Trophoblast cell (in vitro differentiated cells and primary cell): ENCODE results near the gene GRIN1.

Source experiments
- DNase-seq, 2 donors: peaks; one replicate each; pipeline ENCODE4 v3.0.0-alpha.2; 2016
- H2AFZ ChIP-seq: 2 replicates; pipeline ENCODE4 v1.6.1; 2013; ENCODE audit warnings: low read length, moderate library complexity, mild to moderate bottlenecking; ENCODE audit not compliant: insufficient read depth, poor library complexity
- H2AK5ac ChIP-seq: 2 replicates; pipeline ENCODE4 v1.6.1; 2013; ENCODE audit warnings: mild to moderate bottlenecking, low read length
- H2BK120ac ChIP-seq: 2 replicates; pipeline ENCODE4 v1.6.1; 2013; ENCODE audit warnings: low read length, mild to moderate bottlenecking, moderate library complexity; ENCODE audit not compliant: insufficient read depth, poor library complexity
- H2BK12ac ChIP-seq: 2 replicates; pipeline ENCODE4 v1.6.1; 2013; ENCODE audit warnings: mild to moderate bottlenecking, low read length, moderate library complexity
- H2BK5ac ChIP-seq: 2 replicates; pipeline ENCODE4 v1.6.1; 2013; ENCODE audit warnings: low read length, low read depth, moderate library complexity, mild to moderate bottlenecking; ENCODE audit not compliant: poor library complexity
- H3K14ac ChIP-seq: 2 replicates; pipeline ENCODE4 v1.6.1; 2013; ENCODE audit warnings: mild to moderate bottlenecking, low read length
- H3K18ac ChIP-seq: 2 replicates; pipeline ENCODE4 v1.6.1; 2013; ENCODE audit warnings: mild to moderate bottlenecking, low read length
- H3K23ac ChIP-seq: 2 replicates; pipeline ENCODE4 v1.6.1; 2013; ENCODE audit warnings: low read length
- H3K27ac ChIP-seq: 2 replicates; pipeline ENCODE4 v1.5.1; 2013; ENCODE audit warnings: low read depth, mild to moderate bottlenecking, inconsistent platforms, low read length, moderate library complexity
- H3K27me3 ChIP-seq: 2 replicates; pipeline ENCODE4 v1.6.1; 2013; ENCODE audit warnings: inconsistent platforms, mild to moderate bottlenecking, low read length, moderate library complexity; ENCODE audit not compliant: insufficient read depth
- H3K36me3 ChIP-seq, 2 experiments: 1 replicate in 1 of 2; 2 replicates in 1 of 2; pipeline ENCODE4 v1.6.1; 2013; ENCODE audit warnings: low read length in 2 of 2, mild to moderate bottlenecking in 2 of 2, moderate library complexity in 1 of 2; ENCODE audit not compliant: insufficient read depth in 2 of 2, control insufficient read depth in 1 of 2
- H3K4ac ChIP-seq: 2 replicates; pipeline ENCODE4 v1.6.1; 2013; ENCODE audit warnings: low read depth, mild to moderate bottlenecking, low read length, moderate library complexity
- H3K4me1 ChIP-seq, 2 experiments: 1 replicate in 1 of 2; 2 replicates in 1 of 2; pipeline ENCODE4 v1.6.1; 2013; ENCODE audit warnings: low read length in 2 of 2, mild to moderate bottlenecking in 2 of 2, moderate library complexity in 1 of 2; ENCODE audit not compliant: insufficient read depth in 2 of 2, control insufficient read depth in 1 of 2
- H3K4me2 ChIP-seq: 2 replicates; pipeline ENCODE4 v1.6.1; 2013; ENCODE audit warnings: inconsistent platforms, mild to moderate bottlenecking, low read length, moderate library complexity
- H3K4me3 ChIP-seq: 2 replicates; pipeline ENCODE4 v1.5.1; 2013; ENCODE audit warnings: mild to moderate bottlenecking, low read depth, low read length, inconsistent platforms
- H3K79me1 ChIP-seq: one replicate; pipeline ENCODE4 v1.6.1; 2013; ENCODE audit warnings: low read length
- H3K79me2 ChIP-seq: 2 replicates; pipeline ENCODE4 v1.6.1; 2013; ENCODE audit warnings: low read length, mild to moderate bottlenecking; ENCODE audit not compliant: control insufficient read depth, insufficient read depth, poor library complexity
- H3K9ac ChIP-seq: 2 replicates; pipeline ENCODE4 v1.6.1; 2013; ENCODE audit warnings: mild to moderate bottlenecking, low read length
- H3K9me3 ChIP-seq: 2 replicates; pipeline ENCODE4 v1.6.1; 2013; ENCODE audit warnings: low read depth, mild to moderate bottlenecking, control low read depth, inconsistent platforms, low read length; ENCODE audit not compliant: insufficient read depth
- H4K12ac ChIP-seq: 2 replicates; pipeline ENCODE4 v1.6.1; 2013; ENCODE audit warnings: low read depth, mild to moderate bottlenecking, low read length, moderate library complexity
- H4K8ac ChIP-seq: 2 replicates; pipeline ENCODE4 v1.6.1; 2013; ENCODE audit warnings: low read depth, mild to moderate bottlenecking, low read length, moderate library complexity
- H4K91ac ChIP-seq: one replicate; pipeline ENCODE4 v1.6.1; 2013; ENCODE audit warnings: low read depth, mild to moderate bottlenecking, low read length, moderate library complexity
- WGBS: extraction: QIAGEN DNeasy Blood & Tissue Kit; methylation state at CpG from one replicate; pipeline ENCODE4 v1.1.7; 2013; ENCODE audit warnings: missing lambda C conversion rate; ENCODE audit not compliant: insufficient read length, insufficient coverage; ENCODE audit errors: extremely low coverage; 5-methylcytosine and 5-hydroxymethylcytosine counted together

Gene GRIN1

DNA sequence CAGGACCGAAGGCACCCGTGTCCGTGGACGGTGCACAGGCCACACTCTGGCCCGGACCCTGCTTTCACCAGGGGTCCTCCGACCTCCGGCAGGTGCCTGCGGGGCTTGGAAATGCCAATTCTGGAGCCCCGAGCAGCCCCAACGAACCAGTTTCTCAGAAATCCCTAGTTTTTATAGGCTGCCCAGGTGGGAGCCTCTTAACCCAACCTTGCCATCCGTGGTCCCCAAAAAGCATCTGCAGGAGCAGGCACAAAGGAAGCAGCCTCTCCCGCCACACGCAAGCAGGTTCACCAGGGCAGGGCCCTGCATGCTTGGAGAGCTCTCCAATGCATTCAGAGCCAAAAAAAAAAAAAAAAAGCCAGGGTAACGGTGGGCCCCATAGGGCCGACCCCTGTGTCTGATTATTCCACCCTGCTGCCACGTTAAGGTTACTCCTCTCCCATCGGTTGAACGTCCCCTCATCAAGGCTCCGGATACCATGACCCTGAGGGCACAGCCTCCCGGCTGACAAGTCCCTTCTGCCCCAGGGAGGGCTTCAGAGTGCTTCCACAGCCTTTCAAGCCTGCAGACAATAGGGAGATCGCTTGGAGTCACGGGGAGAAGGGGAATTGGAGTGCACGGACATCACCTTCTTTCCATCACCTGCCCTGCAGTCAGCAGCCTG is 62.4 kb downstream of the GRIN1 start:
- Histone ChIP-seq H3K4me1 (peaks cover 21 to 43% of the 10 kb centered on the region in 2 experiments), H3K23ac (no peak overlapping the region), H3K79me2 (peaks cover 17% of the 10 kb centered on the region), H3K27me3 (no peaks in the 10 kb centered on the region), H4K12ac (peak overlapping the region; percentile 91), H2AFZ (peak overlapping the region; percentile 89), H3K79me1 (peaks cover 7% of the 10 kb centered on the region), H3K4ac (peak overlapping the region; percentile 85), H4K8ac (peak overlapping the region; percentile 98), H4K91ac (peak overlapping the region; percentile 89), H3K4me2 (peak overlapping the region; percentile 93), H3K36me3 (no peaks in the 10 kb centered on the region), H3K14ac (peak overlapping the region; percentile 97), H3K4me3 (peak overlapping the region; percentile 85), H2BK12ac (no peak overlapping the region), H3K9ac (peak overlapping the region; percentile 91), H3K18ac (peak overlapping the region; percentile 98), H2AK5ac (peak overlapping the region; percentile 96), H3K9me3 (no peaks in the 10 kb centered on the region), H2BK120ac (peak overlapping the region; percentile 70), H2BK5ac (peak overlapping the region; percentile 73), H3K27ac (peak overlapping the region; percentile 39)
- no peak for DNase-seq
- no CpG with 5 or more reads among the region's 23 CpGs for WGBS

DNA sequence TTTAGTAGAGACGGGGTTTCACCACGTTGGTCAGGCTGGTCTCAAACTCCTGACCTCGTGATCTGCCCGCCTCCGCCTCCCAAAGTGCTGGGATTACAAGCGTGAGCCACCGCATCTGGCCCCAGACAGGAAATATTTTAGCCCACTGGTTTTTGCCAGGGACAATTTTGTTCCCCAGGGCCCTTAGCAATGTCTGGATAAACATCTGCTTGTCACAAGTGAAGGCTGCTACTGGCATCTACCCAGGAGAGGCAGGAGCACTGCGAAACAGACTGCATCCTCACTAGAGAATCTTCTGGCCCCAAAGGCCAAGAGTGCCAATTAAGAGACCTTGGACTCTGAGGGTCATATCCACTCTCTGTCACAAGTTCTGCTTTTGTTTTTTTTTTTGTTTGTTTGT is 64.0 kb downstream of the GRIN1 start:
- Histone ChIP-seq H3K79me2 (peaks cover 18% of the 10 kb centered on the region), H2BK5ac (no peak overlapping the region), H3K4me1 (peaks cover 25 to 37% of the 10 kb centered on the region in 2 experiments), H2AFZ (no peak overlapping the region), H3K23ac (no peak overlapping the region), H2BK12ac (no peak overlapping the region), H3K27me3 (no peaks in the 10 kb centered on the region), H2BK120ac (no peak overlapping the region), H3K18ac (no peak overlapping the region), H4K91ac (no peak overlapping the region), H3K4me2 (no peak overlapping the region), H4K12ac (no peak overlapping the region), H3K36me3 (peaks cover 2 to 5% of the 10 kb centered on the region in 2 experiments), H3K14ac (no peak overlapping the region), H3K4ac (no peak overlapping the region), H3K4me3 (no peak overlapping the region), H2AK5ac (no peak overlapping the region), H3K9ac (no peak overlapping the region), H3K79me1 (peaks cover 7% of the 10 kb centered on the region), H4K8ac (no peak overlapping the region), H3K27ac (no peak overlapping the region), H3K9me3 (no peaks in the 10 kb centered on the region)
- no peak for DNase-seq
- no CpG with 5 or more reads among the region's 8 CpGs for WGBS

DNA sequence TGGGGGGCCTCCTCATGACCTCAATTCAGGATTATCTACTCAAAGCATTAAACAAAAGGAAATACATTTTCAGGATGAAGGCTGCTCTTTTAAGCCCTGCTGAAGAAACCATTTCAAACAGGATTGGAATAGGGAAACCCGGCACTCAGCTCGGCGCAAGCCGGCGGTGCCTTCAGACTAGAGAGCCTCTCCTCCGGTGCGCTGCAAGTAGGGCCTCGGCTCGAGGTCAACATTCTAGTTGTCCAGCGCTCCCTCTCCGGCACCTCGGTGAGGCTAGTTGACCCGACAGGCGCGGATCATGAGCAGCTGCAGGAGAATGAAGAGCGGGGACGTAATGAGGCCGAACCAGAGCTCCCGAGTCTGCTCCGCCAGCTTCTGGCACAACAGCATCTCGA is 65.8 kb downstream of the GRIN1 start:
- H3K4me1 ChIP-seq, result peaks cover 16 to 20% of the 10 kb centered on the region in 2 experiments
- no peak overlapping the region for H2BK120ac ChIP-seq
- peak overlapping the region; percentile 99 for H4K8ac ChIP-seq
- H3K79me2 ChIP-seq, result peaks cover 18% of the 10 kb centered on the region
- no peaks in the 10 kb centered on the region for H3K9me3 ChIP-seq
- peak overlapping the region; percentile 86 for H3K9ac ChIP-seq
- H3K4ac ChIP-seq, result peak overlapping the region; percentile 77
- no peak overlapping the region for H3K27ac ChIP-seq
- H3K4me2 ChIP-seq, result peak overlapping the region; percentile 85
- peak overlapping the region; percentile 77 for H2AK5ac ChIP-seq
- WGBS, result no CpG with 5 or more reads among the region's 21 CpGs
- no peak overlapping the region for H3K23ac ChIP-seq
- peaks cover 9 to 12% of the 10 kb centered on the region in 2 experiments for H3K36me3 ChIP-seq
- peak overlapping the region; percentile 1 for H3K18ac ChIP-seq
- H3K79me1 ChIP-seq, result peaks cover 7% of the 10 kb centered on the region
- H2BK12ac ChIP-seq, result no peak overlapping the region
- no peak overlapping the region for H2AFZ ChIP-seq
- H4K12ac ChIP-seq, result peak overlapping the region; percentile 83
- peak overlapping the region; percentile 67 for H3K14ac ChIP-seq
- H4K91ac ChIP-seq, result peak overlapping the region; percentile 79
- H3K4me3 ChIP-seq, result peak overlapping the region; percentile 98
- H2BK5ac ChIP-seq, result no peak overlapping the region
- no peaks in the 10 kb centered on the region for H3K27me3 ChIP-seq
- DNase-seq, result no peak

DNA sequence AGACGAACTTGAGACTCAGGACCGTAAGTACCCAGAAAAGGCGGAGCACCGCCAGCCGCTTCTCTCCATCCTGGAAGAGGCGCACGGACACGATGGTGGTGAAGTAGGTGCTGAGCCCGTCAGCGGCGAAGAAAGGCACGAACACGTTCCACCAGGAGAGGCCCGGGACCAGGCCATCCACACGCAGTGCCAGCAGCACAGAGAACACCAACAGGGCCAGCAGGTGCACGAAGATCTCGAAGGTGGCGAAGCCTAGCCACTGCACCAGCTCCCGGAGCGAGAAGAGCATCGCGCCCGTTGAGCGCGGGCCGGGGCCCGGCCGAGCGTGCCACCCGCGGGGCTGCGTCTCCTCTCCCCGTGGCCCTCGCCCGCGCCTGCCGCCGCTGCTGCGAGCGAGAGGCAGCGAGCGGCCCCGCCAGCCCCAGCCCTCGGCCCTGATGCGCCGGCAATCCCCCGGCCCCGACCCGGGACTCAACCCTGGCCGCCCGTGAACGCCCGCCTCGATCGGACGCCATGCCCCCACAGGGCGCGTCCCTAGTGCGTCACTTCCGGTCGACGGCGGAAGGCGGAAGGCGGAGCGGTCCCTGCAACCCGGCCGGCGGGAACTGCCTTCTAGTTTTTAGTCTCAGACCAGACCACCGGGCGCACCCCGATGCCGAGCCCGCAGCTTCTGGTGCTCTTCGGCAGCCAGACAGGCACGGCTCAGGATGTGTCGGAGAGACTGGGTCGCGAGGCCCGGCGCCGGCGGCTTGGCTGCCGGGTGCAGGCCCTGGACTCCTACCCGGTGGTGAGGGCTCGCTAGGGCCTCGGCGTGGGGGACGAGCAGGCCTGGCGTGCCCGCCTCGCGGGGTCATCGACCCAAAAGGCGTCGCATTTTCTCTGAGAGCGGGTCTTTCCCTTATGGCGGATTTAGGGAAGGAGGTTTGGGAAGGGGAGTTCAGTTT is 66.4 kb downstream of the GRIN1 start, which contains the start of the genes NDOR1 and TMEM203:
TSS of gene NDOR1 (plus strand) at position 575 of the 944 bp plus-strand sequence. CDS start at position 653, 78 bp downstream.
TSS of gene TMEM203 (minus strand) at position 523 of the 944 bp plus-strand sequence. CDS start at position 289, 234 bp downstream.
- Histone ChIP-seq H3K79me1 (peaks cover 7% of the 10 kb centered on the region), H4K8ac (peak within 1 kb of the TSS; percentile 99), H3K9me3 (no peaks in the 10 kb centered on the region), H3K9ac (peak within 1 kb of the TSS; percentile 99), H2BK5ac (peak within 1 kb of the TSS; percentile 65), H3K79me2 (peaks cover 18% of the 10 kb centered on the region), H3K27ac (peak within 1 kb of the TSS; percentile 39), H2BK120ac (peak within 1 kb of the TSS; percentile 79), H3K18ac (peak within 1 kb of the TSS; percentile 97), H3K4me2 (peak within 1 kb of the TSS; percentile 85), H2BK12ac (no peak within 1 kb of the TSS), H4K12ac (peak within 1 kb of the TSS; percentile 98), H2AK5ac (peak within 1 kb of the TSS; percentile 90), H3K4me1 (peaks cover 16 to 20% of the 10 kb centered on the region in 2 experiments), H3K4ac (peak within 1 kb of the TSS; percentile 96), H3K27me3 (no peaks in the 10 kb centered on the region), H3K4me3 (peak within 1 kb of the TSS; percentile 98), H3K14ac (peak within 1 kb of the TSS; percentile 97), H2AFZ (peak within 1 kb of the TSS; percentile 96), H4K91ac (peak within 1 kb of the TSS; percentile 89), H3K36me3 (peaks cover 12 to 16% of the 10 kb centered on the region in 2 experiments), H3K23ac (peak within 1 kb of the TSS; percentile 29)
- peak; percentile 85 to 95 for DNase-seq
- no CpG with 5 or more reads among the region's 98 CpGs for WGBS
